GM23338 (cell line): Measurements from ENCODE around the gene XYLT1. TPM values are rescaled to one million over a fixed set of nuclear protein-coding genes. Genes with fewer than 3 reads are reported as not detected.

Source experiments
- ATAC-seq: fragments of 200-7000 bp; cut with Tn5 transposase; 3 replicates; pipeline ENCODE4 v1.9.1; 2020
- DNase-seq: peaks from one replicate; pipeline ENCODE4 v3.0.0-alpha.2; 2015; ENCODE audit warnings: low spot score
- H2AFZ ChIP-seq: fragments of 200-600 bp; sonication (generic); 2 replicates; pipeline ENCODE4 v1.8.0; 2016; ENCODE audit warnings: antibody characterized with exemption, mild to moderate bottlenecking, moderate library complexity
- H3F3A ChIP-seq: fragments of 200-600 bp; sonication (generic); replicated peaks from 2 replicates; pipeline ENCODE4 v1.8.0; 2017; ENCODE audit warnings: antibody characterized with exemption, mixed run types, low read depth
- H3K27ac ChIP-seq: fragments of 200-600 bp; sonication (generic); 2 replicates; pipeline ENCODE4 v1.6.1; 2016; ENCODE audit warnings: low read depth
- H3K27me3 ChIP-seq: fragments of 200-600 bp; sonication (generic); 2 replicates; pipeline ENCODE4 v1.8.0; 2016; ENCODE audit warnings: mild to moderate bottlenecking, mixed run types, moderate library complexity; ENCODE audit not compliant: insufficient read depth
- H3K36me3 ChIP-seq: fragments of 200-600 bp; sonication (generic); 2 replicates; pipeline ENCODE4 v1.8.0; 2016; ENCODE audit warnings: mild to moderate bottlenecking; ENCODE audit not compliant: insufficient read depth
- H3K4me1 ChIP-seq: fragments of 200-600 bp; sonication (generic); 2 replicates; pipeline ENCODE4 v1.8.0; 2016; ENCODE audit warnings: mild to moderate bottlenecking, moderate library complexity; ENCODE audit not compliant: insufficient read depth
- H3K4me2 ChIP-seq: fragments of 200-600 bp; sonication (generic); 2 replicates; pipeline ENCODE4 v1.7.1; 2017; ENCODE audit warnings: mixed run types
- H3K4me3 ChIP-seq: fragments of 200-600 bp; sonication (generic); 2 replicates; pipeline ENCODE4 v1.6.1; 2016; ENCODE audit warnings: mixed run types
- H3K79me2 ChIP-seq: fragments of 200-600 bp; sonication (generic); replicated peaks from 2 replicates; pipeline ENCODE4 v1.8.0; 2017; ENCODE audit warnings: mild to moderate bottlenecking; ENCODE audit not compliant: insufficient read depth
- H3K9me2 ChIP-seq: fragments of 200-600 bp; sonication (generic); 2 replicates; pipeline ENCODE4 v1.8.0; 2017; ENCODE audit not compliant: insufficient read depth
- H4K20me1 ChIP-seq: fragments of 200-600 bp; sonication (generic); replicated peaks from 2 replicates; pipeline ENCODE4 v1.8.0; 2017; ENCODE audit warnings: mild to moderate bottlenecking; ENCODE audit not compliant: insufficient read depth
- H3K27ac Mint-ChIP-seq: 2 replicates; pipeline ENCODE4 v1.8.0; 2020; ENCODE audit warnings: inconsistent platforms, mild to moderate bottlenecking, moderate library complexity, mixed read lengths
- H3K27me3 Mint-ChIP-seq: 3 replicates; pipeline ENCODE4 v1.8.0; 2022; ENCODE audit warnings: low read depth, mild to moderate bottlenecking, moderate library complexity, mixed read lengths, inconsistent platforms; ENCODE audit not compliant: insufficient read depth, poor library complexity
- H3K36me3 Mint-ChIP-seq: 3 replicates; pipeline ENCODE4 v1.8.0; 2021; ENCODE audit warnings: low read depth, mild to moderate bottlenecking, inconsistent platforms, moderate library complexity, mixed read lengths
- H3K4me1 Mint-ChIP-seq: 3 replicates; pipeline ENCODE4 v1.8.0; 2020; ENCODE audit warnings: mild to moderate bottlenecking, inconsistent platforms, mixed read lengths
- H3K4me3 Mint-ChIP-seq: 3 replicates; pipeline ENCODE4 v1.8.0; 2021; ENCODE audit warnings: moderate library complexity, mild to moderate bottlenecking, inconsistent platforms, mixed read lengths
- H3K9me3 Mint-ChIP-seq: 3 replicates; pipeline ENCODE4 v1.8.0; 2020; ENCODE audit warnings: moderate library complexity, mild to moderate bottlenecking, inconsistent platforms, mixed read lengths
- CREB1 ChIP-seq: fragments of 250-450 bp; sonication (Bioruptor Pico); IDR thresholded peaks from 2 replicates; pipeline ENCODE4 v1.5.0; 2020; ENCODE audit warnings: low read depth, mild to moderate bottlenecking, moderate library complexity
- EZH2 ChIP-seq: fragments of 200-600 bp; sonication (generic); IDR thresholded peaks from one replicate; pipeline ENCODE4 v1.8.0; 2017; ENCODE audit warnings: antibody characterized with exemption, mild to moderate bottlenecking, low read depth; ENCODE audit not compliant: unreplicated experiment
- EZH2phosphoT487 ChIP-seq: fragments of 200-600 bp; sonication (generic); IDR thresholded peaks from one replicate; pipeline ENCODE4 v1.8.1; 2018; ENCODE audit warnings: antibody characterized with exemption; ENCODE audit not compliant: unreplicated experiment
- JUNB ChIP-seq: IDR thresholded peaks from one replicate; pipeline ENCODE4 v1.6.1; 2016; ENCODE audit warnings: antibody characterized with exemption; ENCODE audit not compliant: unreplicated experiment
- NANOG ChIP-seq: IDR thresholded peaks from 2 replicates; pipeline ENCODE4 v1.6.1; 2016; ENCODE audit warnings: antibody characterized with exemption, borderline replicate concordance
- POLR2AphosphoS5 ChIP-seq: IDR thresholded peaks from 2 replicates; pipeline ENCODE4 v1.6.1; 2016; ENCODE audit warnings: antibody characterized with exemption, low read depth
- STAT1 ChIP-seq: IDR thresholded peaks from one replicate; pipeline ENCODE4 v1.6.1; 2016; ENCODE audit warnings: antibody characterized with exemption; ENCODE audit not compliant: unreplicated experiment
- ZNF114 ChIP-seq: fragments of 250-450 bp; sonication (Bioruptor Pico); IDR thresholded peaks from 2 replicates; pipeline ENCODE4 v1.5.0; 2020; ENCODE audit warnings: mild to moderate bottlenecking, moderate library complexity
- ZNF331 ChIP-seq: fragments of 250-450 bp; sonication (Bioruptor Pico); IDR thresholded peaks from 2 replicates; pipeline ENCODE4 v1.5.0; 2020; ENCODE audit warnings: low read depth, mild to moderate bottlenecking, moderate library complexity
- polyA plus RNA-seq: library from polyadenylated mRNA; unstranded; fragments of >200 nt; fragmentation: Nextera tagmentation; extraction: Ambion mirVana; gene quantifications from 2 replicates; pipeline ENCODE4 v1.2.1, GENCODE V29; 2016
- total RNA-seq: library from RNA; depleted of rRNA; stranded (reverse); fragments of >200 nt; shearing (Covaris generic); gene quantifications from 2 replicates; pipeline ENCODE4 v1.2.3, GENCODE V29; 2014
- TF ChIP-seq, protein P1 (sequence below): IDR thresholded peaks from 2 replicates; pipeline ENCODE4 v1.6.1; 2016; ENCODE audit warnings: antibody characterized with exemption
- TF ChIP-seq, protein P2 (sequence below), 2 experiments: fragments of 200-600 bp in 1 of 2; sonication (generic) in 1 of 2; conservative IDR thresholded peaks; 2 replicates each; pipeline versions ENCODE4 v1.5.1 to v1.6.1; 2016 to 2017; ENCODE audit warnings: antibody characterized with exemption in 2 of 2, low read depth in 2 of 2, mild to moderate bottlenecking in 2 of 2, moderate library complexity in 1 of 2
- TF ChIP-seq, protein P3 (sequence below): IDR thresholded peaks from one replicate; pipeline ENCODE4 v1.6.1; 2018; ENCODE audit warnings: antibody characterized with exemption; ENCODE audit not compliant: unreplicated experiment
- TF ChIP-seq, protein P4 (sequence below): fragments of 250-450 bp; sonication (Bioruptor Pico); IDR thresholded peaks from 2 replicates; pipeline ENCODE4 v1.5.0; 2020; ENCODE audit warnings: mild to moderate bottlenecking, moderate library complexity

The XYLT1 gene
- total and polyA plus RNA-seq, 2 experiments from 2014 or later = 3.5 to 24.7 TPM

GRCh38 chr16:17444658-17445057 lies 26.1 kb downstream of the XYLT1 start:
- Histone ChIP-seq H3K4me1 (peaks cover 12% of the 10 kb centered on the region), H3K27me3 (no peaks in the 10 kb centered on the region), H3K4me3 (no peak overlapping the region), H2AFZ (no peak overlapping the region), H3K36me3 (no peaks in the 10 kb centered on the region), H3F3A (no peaks in the 10 kb centered on the region), H3K79me2 (peaks cover 58% of the 10 kb centered on the region), H3K9me2 (no peaks in the 10 kb centered on the region), H3K4me2 (no peak overlapping the region), H4K20me1 (no peaks in the 10 kb centered on the region; the same call in 1 of the 2 replicates), H3K27ac (no peak overlapping the region)
- Mint-ChIP-seq H3K4me1 (peaks cover 17% of the 10 kb centered on the region; the same call in 2 of the 3 replicates), H3K4me3 (no peak overlapping the region), H3K9me3 (no peaks in the 10 kb centered on the region; the same call in 2 of the 3 replicates), H3K27ac (no peak overlapping the region), H3K36me3 (peaks cover 18% of the 10 kb centered on the region; the same call in 2 of the 3 replicates), H3K27me3 (no peaks in the 10 kb centered on the region)
- ATAC-seq (no peak), DNase-seq (no peak)
- no peak for TF ChIP-seq JUNB
- TF ChIP-seq EZH2phosphoT487 = no peak
- no peak for TF ChIP-seq ZNF331 (CRISPR knock-in tag)
- no peak for TF ChIP-seq NANOG
- no peak for TF ChIP-seq ZNF114 (CRISPR knock-in tag)
- TF ChIP-seq, protein P1, sequence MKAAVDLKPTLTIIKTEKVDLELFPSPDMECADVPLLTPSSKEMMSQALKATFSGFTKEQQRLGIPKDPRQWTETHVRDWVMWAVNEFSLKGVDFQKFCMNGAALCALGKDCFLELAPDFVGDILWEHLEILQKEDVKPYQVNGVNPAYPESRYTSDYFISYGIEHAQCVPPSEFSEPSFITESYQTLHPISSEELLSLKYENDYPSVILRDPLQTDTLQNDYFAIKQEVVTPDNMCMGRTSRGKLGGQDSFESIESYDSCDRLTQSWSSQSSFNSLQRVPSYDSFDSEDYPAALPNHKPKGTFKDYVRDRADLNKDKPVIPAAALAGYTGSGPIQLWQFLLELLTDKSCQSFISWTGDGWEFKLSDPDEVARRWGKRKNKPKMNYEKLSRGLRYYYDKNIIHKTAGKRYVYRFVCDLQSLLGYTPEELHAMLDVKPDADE = no peak
- no peak for TF ChIP-seq EZH2
- TF ChIP-seq, protein P2, sequence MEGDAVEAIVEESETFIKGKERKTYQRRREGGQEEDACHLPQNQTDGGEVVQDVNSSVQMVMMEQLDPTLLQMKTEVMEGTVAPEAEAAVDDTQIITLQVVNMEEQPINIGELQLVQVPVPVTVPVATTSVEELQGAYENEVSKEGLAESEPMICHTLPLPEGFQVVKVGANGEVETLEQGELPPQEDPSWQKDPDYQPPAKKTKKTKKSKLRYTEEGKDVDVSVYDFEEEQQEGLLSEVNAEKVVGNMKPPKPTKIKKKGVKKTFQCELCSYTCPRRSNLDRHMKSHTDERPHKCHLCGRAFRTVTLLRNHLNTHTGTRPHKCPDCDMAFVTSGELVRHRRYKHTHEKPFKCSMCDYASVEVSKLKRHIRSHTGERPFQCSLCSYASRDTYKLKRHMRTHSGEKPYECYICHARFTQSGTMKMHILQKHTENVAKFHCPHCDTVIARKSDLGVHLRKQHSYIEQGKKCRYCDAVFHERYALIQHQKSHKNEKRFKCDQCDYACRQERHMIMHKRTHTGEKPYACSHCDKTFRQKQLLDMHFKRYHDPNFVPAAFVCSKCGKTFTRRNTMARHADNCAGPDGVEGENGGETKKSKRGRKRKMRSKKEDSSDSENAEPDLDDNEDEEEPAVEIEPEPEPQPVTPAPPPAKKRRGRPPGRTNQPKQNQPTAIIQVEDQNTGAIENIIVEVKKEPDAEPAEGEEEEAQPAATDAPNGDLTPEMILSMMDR (conservative IDR thresholded peaks at IDR 0.05; ENCODE audit: low read depth in 2 of 2) = no peak
- TF ChIP-seq CREB1 (CRISPR knock-in tag) = no peak
- no peak for TF ChIP-seq STAT1
- TF ChIP-seq, protein P3, sequence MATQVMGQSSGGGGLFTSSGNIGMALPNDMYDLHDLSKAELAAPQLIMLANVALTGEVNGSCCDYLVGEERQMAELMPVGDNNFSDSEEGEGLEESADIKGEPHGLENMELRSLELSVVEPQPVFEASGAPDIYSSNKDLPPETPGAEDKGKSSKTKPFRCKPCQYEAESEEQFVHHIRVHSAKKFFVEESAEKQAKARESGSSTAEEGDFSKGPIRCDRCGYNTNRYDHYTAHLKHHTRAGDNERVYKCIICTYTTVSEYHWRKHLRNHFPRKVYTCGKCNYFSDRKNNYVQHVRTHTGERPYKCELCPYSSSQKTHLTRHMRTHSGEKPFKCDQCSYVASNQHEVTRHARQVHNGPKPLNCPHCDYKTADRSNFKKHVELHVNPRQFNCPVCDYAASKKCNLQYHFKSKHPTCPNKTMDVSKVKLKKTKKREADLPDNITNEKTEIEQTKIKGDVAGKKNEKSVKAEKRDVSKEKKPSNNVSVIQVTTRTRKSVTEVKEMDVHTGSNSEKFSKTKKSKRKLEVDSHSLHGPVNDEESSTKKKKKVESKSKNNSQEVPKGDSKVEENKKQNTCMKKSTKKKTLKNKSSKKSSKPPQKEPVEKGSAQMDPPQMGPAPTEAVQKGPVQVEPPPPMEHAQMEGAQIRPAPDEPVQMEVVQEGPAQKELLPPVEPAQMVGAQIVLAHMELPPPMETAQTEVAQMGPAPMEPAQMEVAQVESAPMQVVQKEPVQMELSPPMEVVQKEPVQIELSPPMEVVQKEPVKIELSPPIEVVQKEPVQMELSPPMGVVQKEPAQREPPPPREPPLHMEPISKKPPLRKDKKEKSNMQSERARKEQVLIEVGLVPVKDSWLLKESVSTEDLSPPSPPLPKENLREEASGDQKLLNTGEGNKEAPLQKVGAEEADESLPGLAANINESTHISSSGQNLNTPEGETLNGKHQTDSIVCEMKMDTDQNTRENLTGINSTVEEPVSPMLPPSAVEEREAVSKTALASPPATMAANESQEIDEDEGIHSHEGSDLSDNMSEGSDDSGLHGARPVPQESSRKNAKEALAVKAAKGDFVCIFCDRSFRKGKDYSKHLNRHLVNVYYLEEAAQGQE = no peak
- no peak for TF ChIP-seq POLR2AphosphoS5
- TF ChIP-seq, protein P4, sequence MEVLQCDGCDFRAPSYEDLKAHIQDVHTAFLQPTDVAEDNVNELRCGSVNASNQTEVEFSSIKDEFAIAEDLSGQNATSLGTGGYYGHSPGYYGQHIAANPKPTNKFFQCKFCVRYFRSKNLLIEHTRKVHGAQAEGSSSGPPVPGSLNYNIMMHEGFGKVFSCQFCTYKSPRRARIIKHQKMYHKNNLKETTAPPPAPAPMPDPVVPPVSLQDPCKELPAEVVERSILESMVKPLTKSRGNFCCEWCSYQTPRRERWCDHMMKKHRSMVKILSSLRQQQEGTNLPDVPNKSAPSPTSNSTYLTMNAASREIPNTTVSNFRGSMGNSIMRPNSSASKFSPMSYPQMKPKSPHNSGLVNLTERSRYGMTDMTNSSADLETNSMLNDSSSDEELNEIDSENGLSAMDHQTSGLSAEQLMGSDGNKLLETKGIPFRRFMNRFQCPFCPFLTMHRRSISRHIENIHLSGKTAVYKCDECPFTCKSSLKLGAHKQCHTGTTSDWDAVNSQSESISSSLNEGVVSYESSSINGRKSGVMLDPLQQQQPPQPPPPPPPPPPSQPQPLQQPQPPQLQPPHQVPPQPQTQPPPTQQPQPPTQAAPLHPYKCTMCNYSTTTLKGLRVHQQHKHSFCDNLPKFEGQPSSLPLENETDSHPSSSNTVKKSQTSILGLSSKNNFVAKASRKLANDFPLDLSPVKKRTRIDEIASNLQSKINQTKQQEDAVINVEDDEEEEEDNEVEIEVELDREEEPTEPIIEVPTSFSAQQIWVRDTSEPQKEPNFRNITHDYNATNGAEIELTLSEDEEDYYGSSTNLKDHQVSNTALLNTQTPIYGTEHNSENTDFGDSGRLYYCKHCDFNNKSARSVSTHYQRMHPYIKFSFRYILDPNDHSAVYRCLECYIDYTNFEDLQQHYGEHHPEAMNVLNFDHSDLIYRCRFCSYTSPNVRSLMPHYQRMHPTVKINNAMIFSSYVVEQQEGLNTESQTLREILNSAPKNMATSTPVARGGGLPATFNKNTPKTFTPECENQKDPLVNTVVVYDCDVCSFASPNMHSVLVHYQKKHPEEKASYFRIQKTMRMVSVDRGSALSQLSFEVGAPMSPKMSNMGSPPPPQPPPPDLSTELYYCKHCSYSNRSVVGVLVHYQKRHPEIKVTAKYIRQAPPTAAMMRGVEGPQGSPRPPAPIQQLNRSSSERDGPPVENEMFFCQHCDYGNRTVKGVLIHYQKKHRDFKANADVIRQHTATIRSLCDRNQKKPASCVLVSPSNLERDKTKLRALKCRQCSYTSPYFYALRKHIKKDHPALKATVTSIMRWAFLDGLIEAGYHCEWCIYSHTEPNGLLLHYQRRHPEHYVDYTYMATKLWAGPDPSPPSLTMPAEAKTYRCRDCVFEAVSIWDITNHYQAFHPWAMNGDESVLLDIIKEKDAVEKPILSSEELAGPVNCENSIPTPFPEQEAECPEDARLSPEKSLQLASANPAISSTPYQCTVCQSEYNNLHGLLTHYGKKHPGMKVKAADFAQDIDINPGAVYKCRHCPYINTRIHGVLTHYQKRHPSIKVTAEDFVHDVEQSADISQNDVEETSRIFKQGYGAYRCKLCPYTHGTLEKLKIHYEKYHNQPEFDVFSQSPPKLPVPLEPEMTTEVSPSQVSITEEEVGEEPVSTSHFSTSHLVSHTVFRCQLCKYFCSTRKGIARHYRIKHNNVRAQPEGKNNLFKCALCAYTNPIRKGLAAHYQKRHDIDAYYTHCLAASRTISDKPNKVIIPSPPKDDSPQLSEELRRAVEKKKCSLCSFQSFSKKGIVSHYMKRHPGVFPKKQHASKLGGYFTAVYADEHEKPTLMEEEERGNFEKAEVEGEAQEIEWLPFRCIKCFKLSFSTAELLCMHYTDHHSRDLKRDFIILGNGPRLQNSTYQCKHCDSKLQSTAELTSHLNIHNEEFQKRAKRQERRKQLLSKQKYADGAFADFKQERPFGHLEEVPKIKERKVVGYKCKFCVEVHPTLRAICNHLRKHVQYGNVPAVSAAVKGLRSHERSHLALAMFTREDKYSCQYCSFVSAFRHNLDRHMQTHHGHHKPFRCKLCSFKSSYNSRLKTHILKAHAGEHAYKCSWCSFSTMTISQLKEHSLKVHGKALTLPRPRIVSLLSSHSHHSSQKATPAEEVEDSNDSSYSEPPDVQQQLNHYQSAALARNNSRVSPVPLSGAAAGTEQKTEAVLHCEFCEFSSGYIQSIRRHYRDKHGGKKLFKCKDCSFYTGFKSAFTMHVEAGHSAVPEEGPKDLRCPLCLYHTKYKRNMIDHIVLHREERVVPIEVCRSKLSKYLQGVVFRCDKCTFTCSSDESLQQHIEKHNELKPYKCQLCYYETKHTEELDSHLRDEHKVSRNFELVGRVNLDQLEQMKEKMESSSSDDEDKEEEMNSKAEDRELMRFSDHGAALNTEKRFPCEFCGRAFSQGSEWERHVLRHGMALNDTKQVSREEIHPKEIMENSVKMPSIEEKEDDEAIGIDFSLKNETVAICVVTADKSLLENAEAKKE (CRISPR knock-in tag) = no peak
